HCT116 (cell line): ENCODE results near the gene ELF2.

ENCODE experiments used
- CTCF ChIP-seq, 3 experiments: fragments of 200-600 bp in 1 of 3; sonication (generic) in 1 of 3; IDR thresholded peaks in 2 of 3; conservative IDR thresholded peaks in 1 of 3; 2 replicates each; pipeline ENCODE4 v1.5.1; 2012 to 2017; ENCODE audit warnings: low read depth in 2 of 3, low read length in 2 of 3, antibody characterized with exemption in 1 of 3, borderline replicate concordance in 1 of 3, control low read depth in 1 of 3, mild to moderate bottlenecking in 1 of 3, mixed read lengths in 1 of 3, mixed run types in 1 of 3, moderate library complexity in 1 of 3; ENCODE audit not compliant: insufficient read depth in 1 of 3
- EZH2 ChIP-seq: fragments of 200-600 bp; sonication (generic); IDR thresholded peaks from 2 replicates; pipeline ENCODE4 v1.6.1; 2017; ENCODE audit warnings: antibody characterized with exemption, mixed run types
- EZH2phosphoT487 ChIP-seq: fragments of 200-600 bp; IDR thresholded peaks from 2 replicates; pipeline ENCODE4 v1.6.1; 2018; ENCODE audit warnings: antibody characterized with exemption, borderline replicate concordance
- MAX ChIP-seq: IDR thresholded peaks from 2 replicates; pipeline ENCODE4 v1.6.1; 2012
- POLR2A ChIP-seq: IDR thresholded peaks from 2 replicates; pipeline ENCODE4 v1.7.0; 2011; ENCODE audit warnings: borderline replicate concordance; ENCODE audit not compliant: insufficient read depth, insufficient read length; ENCODE audit errors: extremely low read depth
- POLR2AphosphoS5 ChIP-seq: IDR thresholded peaks from 2 replicates; pipeline ENCODE4 v1.6.1; 2011; ENCODE audit warnings: mild to moderate bottlenecking, low read depth, low read length, moderate library complexity
- RAD21 ChIP-seq: IDR thresholded peaks from 2 replicates; pipeline ENCODE4 v1.6.1; 2012; ENCODE audit warnings: low read depth, mild to moderate bottlenecking
- SP1 ChIP-seq: IDR thresholded peaks from 2 replicates; pipeline ENCODE4 v1.6.1; 2012; ENCODE audit warnings: low read depth
- SRF ChIP-seq: IDR thresholded peaks from 2 replicates; pipeline ENCODE4 v1.6.1; 2012; ENCODE audit warnings: low read depth
- YY1 ChIP-seq: IDR thresholded peaks from 2 replicates; pipeline ENCODE4 v1.6.1; 2011; ENCODE audit warnings: low read length, low read depth, moderate library complexity, mild to moderate bottlenecking; ENCODE audit not compliant: insufficient replicate concordance; ENCODE audit errors: extremely low read depth

GRCh38 chr4:139164731-139165130 is 12.3 kb downstream of the ELF2 start:
- TF ChIP-seq CTCF (IDR thresholded peaks at IDR 0.05 in 2 of 3, conservative IDR thresholded peaks at IDR 0.05 in 1 of 3; ENCODE audit: borderline replicate concordance in 1 of 3, insufficient read depth in 1 of 3, low read depth in 2 of 3, low read length in 2 of 3), result no peak
- TF ChIP-seq EZH2, result no peak
- TF ChIP-seq YY1, result no peak
- no peak for TF ChIP-seq POLR2A
- TF ChIP-seq SRF, result no peak
- TF ChIP-seq RAD21, result no peak
- TF ChIP-seq EZH2phosphoT487, result no peak
- no peak for TF ChIP-seq POLR2AphosphoS5
- no peak for TF ChIP-seq SP1
- no peak for TF ChIP-seq MAX
